ENCODE data around the gene JAK3. TPM values are rescaled to one million over a fixed set of nuclear protein-coding genes. Genes with fewer than 3 reads are reported as not detected.
"Not testable (repeated sequence)": the region's sequence is repeated elsewhere in the genome, so short reads cannot be mapped to it uniquely, and the experiment has no call there.

Gene JAK3
- total and polyA plus RNA-seq, 2 of the 13 experiments (the other 11 are each of a cell fraction or from before 2014, with no cell fraction given) = 3.4 to 18.6 TPM

DNA sequence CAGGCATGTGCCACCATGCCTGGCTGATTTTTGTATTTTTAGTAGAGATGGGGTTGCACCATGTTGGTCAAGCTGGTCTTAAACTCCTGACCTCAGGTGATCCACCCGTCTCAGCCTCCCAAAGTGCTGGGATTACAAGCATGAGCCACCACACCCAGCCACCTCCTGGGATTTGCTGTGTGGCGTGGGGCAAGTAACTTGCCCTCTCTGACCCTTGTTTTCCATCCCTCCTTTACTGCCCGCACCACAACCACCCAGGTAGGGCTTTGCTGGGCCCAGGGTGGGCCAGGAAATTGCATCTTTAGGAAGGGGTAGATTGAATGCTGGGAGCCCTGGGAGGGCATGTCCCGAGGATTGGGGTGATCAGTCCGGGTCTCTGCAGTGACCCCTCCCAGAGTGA lies 64.1 kb downstream of the JAK3 start:
- H3K27me3 ChIP-seq (ENCODE audit: control insufficient read depth in 1 of 2, insufficient read depth in 2 of 2, low read length in 2 of 2); H3K79me2 ChIP-seq (ENCODE audit: insufficient read depth, low read length); BruUV-seq (replicated peaks); H3K36me3 ChIP-seq (replicated peaks in 1 of 2; ENCODE audit: control insufficient read depth in 1 of 2, insufficient read depth in 2 of 2, low read length in 2 of 2); FAIRE-seq; intact Hi-C loops (cut with micrococcal nuclease; ENCODE audit: unreplicated experiment); H3K4me1 ChIP-seq (ENCODE audit: insufficient read depth, low read length); H3K4me2 ChIP-seq (ENCODE audit: low read depth, low read length); in situ Hi-C loops (cut with HindIII; ENCODE audit: extremely low pct_ligation_motif_present, low pct_unique_long_range_greater_than_20kb); H3K9ac ChIP-seq (ENCODE audit: insufficient read depth, low read depth, low read length); H4K20me1 ChIP-seq (ENCODE audit: insufficient read depth, low read length); ATAC-seq; H3K9me3 ChIP-seq (ENCODE audit: low read length); H3K4me3 ChIP-seq (replicated peaks in 1 of 3; ENCODE audit: insufficient read depth in 1 of 3, low read depth in 2 of 3, low read length in 3 of 3); DNase-seq (ENCODE audit: low spot score); H3K27ac ChIP-seq (ENCODE audit: extremely low read length, insufficient read depth, low read length); H2AFZ ChIP-seq (ENCODE audit: low read length): not testable (repeated sequence)
- ChIA-PET CTCF (ENCODE audit: low intra/inter-chr PET ratio, low total read pairs) (interaction anchor here (1.9 kb wide), 1 partner anchor 72 kb away, joined by 8 read pairs; no protein-coding TSS in a partner anchor), POLR2A (interaction anchor here (1.9 kb wide), 1 partner anchor 76 kb away, joined by 6 read pairs; the partner anchor contains the start of gene RPL18A)
- peak; percentile 86 for TF ChIP-seq ZNF768 (CRISPR knock-in tag; IDR thresholded peaks at IDR 0.05)
- 93% methylated on average over 4 of the region's 5 CpGs for WGBS (ENCODE audit: low lambda C conversion rate)

GRCh38 chr19:17780781-17781180 lies 67.0 kb downstream of the JAK3 start:
- BruUV-seq (replicated peaks) = no TSS peak
- Histone ChIP-seq H3K27ac (ENCODE audit: extremely low read length, insufficient read depth, low read length) (no peak overlapping the region), H3K79me2 (ENCODE audit: insufficient read depth, low read length) (no peaks in the 10 kb centered on the region), H3K4me2 (ENCODE audit: low read depth, low read length) (no peak overlapping the region), H3K4me1 (ENCODE audit: insufficient read depth, low read length) (peaks cover 8% of the 10 kb centered on the region; the same call in 1 of the 2 replicates), H3K27me3 (ENCODE audit: control insufficient read depth in 1 of 2, insufficient read depth in 2 of 2, low read length in 2 of 2) (no peaks in the 10 kb centered on the region), H2AFZ (ENCODE audit: low read length) (no peak overlapping the region), H3K36me3 (replicated peaks in 1 of 2; ENCODE audit: control insufficient read depth in 1 of 2, insufficient read depth in 2 of 2, low read length in 2 of 2) (0 out of 5 replicates have a peak, but pooled peaks cover 0 to 4% of the 10 kb centered on the region in 2 experiments), H3K9me3 (ENCODE audit: low read length) (no peaks in the 10 kb centered on the region), H3K4me3 (replicated peaks in 1 of 3; ENCODE audit: insufficient read depth in 1 of 3, low read depth in 2 of 3, low read length in 3 of 3) (no peak overlapping the region), H3K9ac (ENCODE audit: insufficient read depth, low read depth, low read length) (no peak overlapping the region), H4K20me1 (ENCODE audit: insufficient read depth, low read length) (no peaks in the 10 kb centered on the region)
- TF ChIP-seq YEATS4 (CRISPR knock-in tag; IDR thresholded peaks at IDR 0.05; ENCODE audit: borderline replicate concordance) (no peak), MZF1 (CRISPR knock-in tag; IDR thresholded peaks at IDR 0.05; ENCODE audit: borderline replicate concordance) (no peak), ZNF557 (CRISPR knock-in tag; IDR thresholded peaks at IDR 0.05) (no peak)
- CTCF ChIA-PET (ENCODE audit: low intra/inter-chr PET ratio, low total read pairs) = no interaction called here
- intact Hi-C loops (cut with micrococcal nuclease; ENCODE audit: unreplicated experiment) (no loop called here), in situ Hi-C loops (cut with HindIII; ENCODE audit: extremely low pct_ligation_motif_present, low pct_unique_long_range_greater_than_20kb) (no loop called here)
- no peak for FAIRE-seq
- DNase-seq (ENCODE audit: low spot score) = no peak
- 100% methylated on average over 1 of the region's 2 CpGs for WGBS (ENCODE audit: low lambda C conversion rate)
- no peak for ATAC-seq
- POLR2A ChIA-PET = no interaction called here
